Activated CD8-positive, alpha-beta T cell treated with anti-CD3 and anti-CD28 coated beads for 36 hours (primary cell): ENCODE data around the gene FKBP7. TPM values are rescaled to one million over a fixed set of nuclear protein-coding genes. Genes with fewer than 3 reads are reported as not detected.

Experiments used
- ATAC-seq: fragments of 200-7000 bp; cut with Tn5 transposase; one replicate; pipeline ENCODE4 v1.10.0; 2021; ENCODE audit warnings: mild to moderate bottlenecking, moderate library complexity
- CTCF ChIA-PET: fragments of 350-600 bp; sonication (Branson Sonifier 250); formaldehyde crosslinking; loops from one replicate; lab custom pipeline; 2021; ENCODE audit warnings: antibody characterized with exemption; lab: Charles Lee
- POLR2A ChIA-PET: fragments of 350-600 bp; sonication (Branson Sonifier 250); formaldehyde crosslinking; loops from one replicate; lab custom pipeline; 2021; ENCODE audit warnings: antibody characterized with exemption; lab: Charles Lee
- DNase-seq: peaks from one replicate; pipeline ENCODE4 v3.0.0-alpha.2; 2020
- H3K27ac Mint-ChIP-seq: one replicate; pipeline ENCODE4 v1.8.0; 2021; ENCODE audit warnings: mild to moderate bottlenecking, mixed read lengths
- H3K27me3 Mint-ChIP-seq: one replicate; pipeline ENCODE4 v1.8.0; 2021; ENCODE audit warnings: mixed read lengths
- H3K36me3 Mint-ChIP-seq: one replicate; pipeline ENCODE4 v1.8.0; 2021; ENCODE audit warnings: low read depth, mixed read lengths
- H3K4me1 Mint-ChIP-seq: one replicate; pipeline ENCODE4 v1.8.0; 2021; ENCODE audit warnings: low read depth, mixed read lengths
- H3K4me3 Mint-ChIP-seq: one replicate; pipeline ENCODE4 v1.8.0; 2021; ENCODE audit warnings: mild to moderate bottlenecking, moderate library complexity, mixed read lengths
- H3K9me3 Mint-ChIP-seq: one replicate; pipeline ENCODE4 v1.8.0; 2021; ENCODE audit warnings: mixed read lengths
- intact Hi-C: fragments of 100-400 bp; cut with micrococcal nuclease; formaldehyde crosslinking; loops from one replicate; pipeline ENCODE4 v1.10.0; 2022
- total RNA-seq, 2 experiments: library from RNA; stranded (reverse); gene quantifications; one replicate each; pipeline ENCODE4 v1.2.3, GENCODE V29; 2021
- TF ChIP-seq, protein P1 (sequence below): fragments of 200-600 bp; IDR thresholded peaks from one replicate; pipeline ENCODE4 v1.8.0; 2022; ENCODE audit warnings: antibody characterized with exemption, mild to moderate bottlenecking

Gene FKBP7
- total RNA-seq, 2 experiments from 2014 or later, result 2.1 to 3.0 TPM

DNA sequence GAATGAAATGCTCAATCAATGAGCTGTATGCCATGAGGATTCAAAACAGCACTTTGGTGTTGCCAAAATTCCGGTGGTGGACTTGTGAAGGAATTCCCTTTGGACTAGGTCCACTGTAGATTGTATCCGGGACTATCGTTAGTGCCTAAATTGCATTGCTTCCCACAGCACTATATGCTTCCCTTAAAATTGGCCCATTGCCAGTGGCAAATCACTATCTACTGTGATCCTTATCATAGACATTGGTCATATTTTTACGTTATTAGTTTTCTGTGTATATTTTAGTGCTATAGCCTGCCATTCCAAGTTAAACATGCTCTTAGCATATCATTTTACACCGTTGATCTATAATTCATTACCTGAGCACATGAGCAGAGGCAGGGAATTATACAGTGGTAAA lies 25.5 kb downstream of the FKBP7 start:
- Mint-ChIP-seq H3K4me3 (no peak overlapping the region), H3K27ac (no peak overlapping the region), H3K27me3 (peaks cover 1% of the 10 kb centered on the region), H3K4me1 (peaks cover 22% of the 10 kb centered on the region), H3K9me3 (no peaks in the 10 kb centered on the region), H3K36me3 (peaks cover 18% of the 10 kb centered on the region)
- ChIA-PET CTCF (interaction anchor here (1.2 to 1.3 kb wide), 2 partner anchors 27 to 29 kb away, joined by 4 read pairs; partner anchors contain the start of gene PLEKHA3), POLR2A (no interaction called here)
- intact Hi-C loops, result no loop called here
- ATAC-seq, result no peak
- DNase-seq, result no peak
- TF ChIP-seq, protein P1, sequence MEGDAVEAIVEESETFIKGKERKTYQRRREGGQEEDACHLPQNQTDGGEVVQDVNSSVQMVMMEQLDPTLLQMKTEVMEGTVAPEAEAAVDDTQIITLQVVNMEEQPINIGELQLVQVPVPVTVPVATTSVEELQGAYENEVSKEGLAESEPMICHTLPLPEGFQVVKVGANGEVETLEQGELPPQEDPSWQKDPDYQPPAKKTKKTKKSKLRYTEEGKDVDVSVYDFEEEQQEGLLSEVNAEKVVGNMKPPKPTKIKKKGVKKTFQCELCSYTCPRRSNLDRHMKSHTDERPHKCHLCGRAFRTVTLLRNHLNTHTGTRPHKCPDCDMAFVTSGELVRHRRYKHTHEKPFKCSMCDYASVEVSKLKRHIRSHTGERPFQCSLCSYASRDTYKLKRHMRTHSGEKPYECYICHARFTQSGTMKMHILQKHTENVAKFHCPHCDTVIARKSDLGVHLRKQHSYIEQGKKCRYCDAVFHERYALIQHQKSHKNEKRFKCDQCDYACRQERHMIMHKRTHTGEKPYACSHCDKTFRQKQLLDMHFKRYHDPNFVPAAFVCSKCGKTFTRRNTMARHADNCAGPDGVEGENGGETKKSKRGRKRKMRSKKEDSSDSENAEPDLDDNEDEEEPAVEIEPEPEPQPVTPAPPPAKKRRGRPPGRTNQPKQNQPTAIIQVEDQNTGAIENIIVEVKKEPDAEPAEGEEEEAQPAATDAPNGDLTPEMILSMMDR, result no peak

DNA sequence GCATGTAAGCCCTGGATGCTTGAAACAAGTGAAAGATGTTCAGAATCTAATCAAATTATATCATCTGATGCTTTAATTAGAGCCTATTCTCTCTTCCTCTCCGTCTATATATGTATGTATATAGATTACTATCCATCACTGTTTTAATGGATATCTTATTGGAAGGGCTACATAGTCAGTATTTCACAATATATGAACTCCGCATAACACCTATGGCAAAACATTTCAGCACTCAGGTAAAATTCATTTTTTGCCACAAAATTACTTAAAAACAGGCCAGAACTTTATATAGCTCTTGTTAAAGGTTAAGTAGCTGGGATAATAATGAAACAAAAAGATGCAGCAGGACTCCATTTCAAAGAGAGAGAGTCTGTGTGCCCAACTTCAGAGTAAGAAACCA lies 26.1 kb downstream of the FKBP7 start:
- ChIA-PET POLR2A (no interaction called here), CTCF (interaction anchor here (1.2 kb wide), 1 partner anchor 28 kb away, joined by 4 read pairs; the partner anchor contains the start of gene PLEKHA3)
- peak overlapping the region; percentile 87 for H3K4me3 Mint-ChIP-seq
- H3K36me3 Mint-ChIP-seq, result peaks cover 21% of the 10 kb centered on the region
- DNase-seq (no peak), ATAC-seq (no peak)
- no peak overlapping the region for H3K27ac Mint-ChIP-seq
- no peaks in the 10 kb centered on the region for H3K9me3 Mint-ChIP-seq
- intact Hi-C loops, result no loop called here
- peaks cover 24% of the 10 kb centered on the region for H3K4me1 Mint-ChIP-seq
- peaks cover 1% of the 10 kb centered on the region for H3K27me3 Mint-ChIP-seq
- TF ChIP-seq, protein P1, result no peak

DNA sequence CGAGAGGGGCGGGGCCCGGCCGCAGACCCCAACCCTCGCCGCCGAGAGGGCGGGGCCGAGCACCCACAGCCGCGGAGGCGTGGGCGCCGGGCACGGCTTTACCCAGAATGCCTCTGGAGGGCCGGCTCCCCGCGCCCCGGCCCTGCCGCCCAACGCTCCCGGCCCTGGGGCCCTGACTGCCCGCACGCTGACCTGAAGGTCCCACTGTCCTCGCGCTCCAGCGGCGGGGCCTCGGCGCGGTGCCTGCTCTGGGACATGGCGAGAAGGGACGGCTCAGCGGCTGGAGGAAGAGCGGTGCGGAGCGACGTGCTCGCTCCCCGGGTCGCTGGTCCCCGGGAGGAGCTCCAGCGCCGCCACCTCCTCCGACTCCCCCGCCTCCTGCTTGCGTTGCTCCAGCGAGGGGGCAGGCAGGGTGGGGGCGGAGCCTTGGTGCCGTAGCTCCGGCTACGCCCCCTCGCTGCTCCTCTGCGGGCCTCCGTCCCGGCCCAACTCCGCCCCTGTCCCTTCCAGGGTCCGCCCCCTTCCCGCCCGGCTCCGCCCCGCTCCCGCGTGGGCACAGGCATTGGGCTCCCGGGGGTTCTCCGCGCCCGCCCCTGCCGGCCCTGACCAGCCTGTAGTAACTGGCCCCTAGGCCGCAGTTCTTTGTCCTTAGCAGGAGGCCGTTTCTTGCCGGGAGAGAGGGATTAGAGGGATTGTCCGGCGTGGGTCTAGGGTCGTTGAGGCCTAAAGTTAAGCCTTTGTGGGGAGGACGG lies 27.4 kb downstream of the FKBP7 start, which contains the start of the genes PJVK and PRKRA:
PJVK (plus strand) TSS at position 605 of the 752 bp plus-strand sequence. CDS start 2,032 bp downstream, outside the sequence.
PRKRA (minus strand) TSS at position 402 of the 752 bp plus-strand sequence; CDS start at position 257, 145 bp downstream.
- TF ChIP-seq, protein P1, result no peak
- ChIA-PET CTCF (interaction anchor here (0.9 to 2.9 kb wide), 8 partner anchors 28 to 339 kb away, joined by 3 to 22 read pairs (median 6); partner anchors contain the start of genes FKBP7 and RBM45), POLR2A (interaction anchor here (0.6 to 3.5 kb wide), 11 partner anchors 14 to 347 kb away, joined by 3 to 37 read pairs (median 3); no protein-coding TSS in a partner anchor)
- DNase-seq, result peak; percentile 96
- intact Hi-C loops, result no loop called here
- Mint-ChIP-seq H3K27me3 (peaks cover 1% of the 10 kb centered on the region), H3K4me1 (peaks cover 24% of the 10 kb centered on the region), H3K27ac (peak within 1 kb of the TSS; percentile 96), H3K36me3 (peaks cover 25% of the 10 kb centered on the region), H3K9me3 (no peaks in the 10 kb centered on the region), H3K4me3 (peak within 1 kb of the TSS; percentile 87)
- peak; percentile 94 for ATAC-seq

DNA sequence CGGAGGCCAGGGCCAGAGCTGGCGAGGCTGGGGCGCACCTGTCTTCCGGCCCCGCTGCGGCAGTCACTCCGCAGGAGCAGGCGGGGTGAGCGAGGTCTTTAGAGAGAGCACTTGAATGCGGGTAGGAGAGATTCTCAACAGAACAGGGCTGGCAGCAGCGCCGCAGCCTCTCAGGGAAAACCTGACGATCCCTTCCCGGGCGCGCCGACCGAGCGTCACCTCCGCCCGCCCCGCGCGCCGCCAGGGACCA lies 28.0 kb downstream of the FKBP7 start:
- ATAC-seq (peak; percentile 52), DNase-seq (peak; percentile 82)
- peaks cover 26% of the 10 kb centered on the region for H3K36me3 Mint-ChIP-seq
- intact Hi-C loops, result no loop called here
- H3K27me3 Mint-ChIP-seq, result peaks cover 1% of the 10 kb centered on the region
- ChIA-PET POLR2A (interaction anchor here (0.6 to 3.5 kb wide), 8 partner anchors 14 to 347 kb away, joined by 3 to 37 read pairs (median 3); no protein-coding TSS in a partner anchor), CTCF (interaction anchor here (0.9 to 2.9 kb wide), 8 partner anchors 29 to 338 kb away, joined by 3 to 22 read pairs (median 6); partner anchors contain the start of genes FKBP7 and RBM45)
- H3K27ac Mint-ChIP-seq, result peak overlapping the region; percentile 90
- H3K4me1 Mint-ChIP-seq, result peaks cover 24% of the 10 kb centered on the region
- peak overlapping the region; percentile 87 for H3K4me3 Mint-ChIP-seq
- no peaks in the 10 kb centered on the region for H3K9me3 Mint-ChIP-seq
- TF ChIP-seq, protein P1, result no peak
